GM19467 (cell line): ENCODE results near the gene ZNF804B.
"Not testable (repeated sequence)": the region's sequence is repeated elsewhere in the genome, so short reads cannot be mapped to it uniquely, and the experiment has no call there.

ENCODE experiments used
- ATAC-seq: cut with Tn5 transposase; IDR thresholded peaks from one replicate; pipeline ENCODE4 v1.9.1; 2021; ENCODE audit warnings: mild to moderate bottlenecking, moderate library complexity; ENCODE audit not compliant: unreplicated experiment

Gene ZNF804B

GRCh38 chr7:89073776-89074175 lies 314.3 kb downstream of the ZNF804B start:
- no peak for ATAC-seq

DNA sequence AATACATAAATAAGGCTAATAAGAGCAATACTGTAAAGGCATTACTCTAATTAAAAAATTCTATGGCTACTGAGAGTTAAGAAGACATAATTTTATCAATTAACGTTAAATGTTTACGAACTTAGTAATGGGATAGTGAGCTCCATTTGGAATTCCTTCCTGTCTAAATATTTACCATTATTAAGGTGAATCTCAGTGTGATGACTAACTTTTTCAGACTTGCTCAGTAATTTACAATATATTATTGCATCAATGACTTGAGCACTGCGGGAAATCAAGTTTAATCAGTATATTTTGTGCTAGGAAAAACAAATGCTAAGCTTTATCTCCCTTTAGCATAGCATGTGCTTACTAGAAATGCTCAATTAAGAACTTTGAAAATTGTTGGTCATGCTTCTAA lies 318.5 kb downstream of the ZNF804B start:
- no peak for ATAC-seq

DNA sequence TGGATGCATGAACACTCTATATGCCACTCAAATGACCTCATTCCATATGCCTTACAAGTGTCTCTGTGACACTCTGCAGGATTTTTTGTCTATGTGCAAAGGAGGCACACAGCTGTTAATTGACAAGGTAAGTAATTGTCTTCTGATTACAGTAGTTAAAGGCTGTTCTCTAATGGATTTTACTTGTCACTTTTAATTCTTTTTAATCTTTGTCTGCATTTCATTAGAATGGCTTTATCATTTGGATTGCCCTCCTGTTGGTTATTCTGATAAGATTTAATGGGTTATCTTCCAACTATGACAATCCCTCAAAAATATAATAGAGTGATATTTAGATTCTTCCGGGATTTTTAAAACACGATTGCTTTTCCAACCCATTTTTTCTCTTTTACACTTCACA lies 326.1 kb downstream of the ZNF804B start:
- no peak for ATAC-seq

- ATAC-seq = no peak
Observed at GRCh38 chr7:89091550-89091949, 332.1 kb downstream of the ZNF804B start.

- no peak for ATAC-seq
Observed at GRCh38 chr7:89094269-89094668, 334.8 kb downstream of the ZNF804B start.

DNA sequence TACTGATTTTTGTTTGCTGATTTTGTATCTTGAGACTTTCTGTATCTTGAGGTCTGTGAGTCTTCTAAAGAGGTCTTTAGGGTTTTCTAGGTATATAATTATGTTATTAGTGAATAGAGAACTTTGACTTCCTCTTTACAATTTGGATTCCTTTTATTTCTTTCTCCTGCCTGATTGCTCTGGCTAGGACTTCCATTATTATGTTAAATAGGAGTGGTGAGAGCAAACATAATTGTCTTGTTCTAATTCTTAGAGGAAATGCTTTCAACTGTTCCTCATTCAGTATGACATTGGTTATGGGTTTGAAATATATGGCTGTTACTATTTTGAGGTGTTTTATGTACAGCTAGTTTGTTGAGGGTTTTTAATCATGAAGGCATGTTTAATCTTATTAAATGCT lies 344.1 kb downstream of the ZNF804B start:
- no peak for ATAC-seq

DNA sequence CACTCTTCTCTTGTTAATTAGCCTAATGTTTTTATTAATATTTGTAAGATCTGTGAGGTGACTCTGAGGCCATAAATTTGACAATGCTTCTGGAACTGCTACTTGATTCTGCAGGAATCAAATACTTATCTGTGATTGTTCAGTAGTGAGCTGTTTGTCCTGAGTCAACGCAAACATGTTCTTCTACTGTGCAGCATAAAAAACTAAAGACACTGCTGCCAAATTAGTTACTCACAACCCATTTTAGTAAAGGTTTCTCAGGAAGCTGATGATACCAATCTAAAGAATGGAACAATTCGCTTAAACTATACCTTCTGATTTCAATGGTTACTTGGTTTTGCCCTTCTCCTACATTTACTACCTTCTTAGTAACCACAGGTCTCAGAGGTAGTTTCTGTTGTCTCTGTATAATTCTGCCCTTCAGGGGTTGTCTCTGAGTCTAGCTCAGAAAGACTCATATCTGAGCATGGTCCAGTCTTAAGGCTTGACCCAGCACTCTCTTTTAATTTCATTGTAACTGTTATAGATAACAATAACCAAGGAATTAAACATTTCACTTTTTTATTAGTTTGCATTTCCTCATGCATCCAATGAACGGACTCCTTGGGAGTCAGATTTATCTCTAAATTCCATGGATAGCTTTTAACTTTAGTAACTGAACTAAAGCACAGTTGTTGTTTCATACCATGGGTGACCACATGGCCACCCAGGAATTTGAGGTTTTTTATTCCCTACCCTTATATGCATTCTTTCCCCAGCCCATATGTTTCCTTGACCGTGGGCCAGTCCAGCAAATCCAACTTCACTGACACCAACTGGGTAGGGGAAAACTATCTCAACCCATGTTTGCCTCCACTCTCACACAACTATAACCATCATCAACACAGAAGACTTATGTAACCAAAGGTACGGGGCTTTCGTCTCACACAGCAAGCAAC lies 345.5 kb downstream of the ZNF804B start:
- no peak for ATAC-seq

GRCh38 chr7:89123871-89124270 lies 364.4 kb downstream of the ZNF804B start:
- no peak for ATAC-seq

DNA sequence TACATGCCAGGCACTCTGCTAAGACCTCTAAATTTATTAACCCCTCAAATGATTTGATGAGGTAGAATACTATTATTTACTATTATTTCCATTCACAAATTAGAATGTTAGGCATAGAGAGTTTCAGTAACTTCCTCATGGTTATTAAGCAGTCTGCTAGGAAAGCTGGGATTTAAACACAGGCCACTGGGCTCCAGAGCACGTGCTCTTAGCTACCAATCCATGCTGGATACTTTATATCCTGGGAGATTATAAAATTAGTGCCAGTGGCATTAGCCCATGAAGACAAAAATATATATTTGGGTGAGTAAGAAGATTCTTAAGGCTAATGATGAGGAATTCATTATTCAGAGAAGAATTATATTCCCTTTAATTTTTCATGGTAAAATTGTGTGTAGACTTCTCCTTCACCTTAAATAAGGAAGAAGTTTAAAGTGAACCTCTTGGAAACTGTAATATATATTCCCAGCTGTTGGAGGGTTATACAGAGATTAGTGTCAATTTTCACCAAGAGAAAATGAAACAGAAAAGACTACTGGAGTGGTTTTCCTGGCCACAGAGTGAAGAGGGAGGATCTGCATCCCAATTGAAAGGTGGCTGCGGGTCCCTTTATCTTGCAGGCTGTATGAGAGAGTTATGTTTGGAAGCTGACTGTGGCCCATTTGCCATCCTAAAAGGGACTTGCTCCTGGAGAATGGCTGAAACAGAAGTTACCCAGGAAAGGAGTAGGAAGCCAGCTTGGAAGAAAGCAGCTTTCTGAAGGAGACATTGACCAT lies 370.3 kb downstream of the ZNF804B start:
- no peak for ATAC-seq

DNA sequence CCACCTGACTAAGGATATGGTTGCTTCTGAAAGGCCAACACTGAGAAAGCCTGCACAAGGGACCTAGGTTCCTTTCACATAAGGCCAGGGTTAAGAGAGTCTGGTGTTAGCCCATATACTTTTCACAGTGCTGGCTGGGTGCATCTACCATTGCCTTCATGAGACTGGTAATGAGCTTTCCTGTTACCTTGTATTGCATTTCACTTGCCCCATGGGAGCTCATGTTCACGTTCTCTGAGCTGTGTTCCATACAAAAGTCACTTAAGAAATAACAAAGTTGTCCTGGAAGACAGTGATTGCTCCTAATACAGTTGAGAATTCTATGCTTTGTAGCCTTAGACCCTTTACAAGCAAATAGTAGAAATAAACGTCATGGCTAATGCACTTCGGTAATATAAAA lies 373.9 kb downstream of the ZNF804B start:
- ATAC-seq = no peak

GRCh38 chr7:89133819-89134218 lies 374.3 kb downstream of the ZNF804B start:
- ATAC-seq = no peak

DNA sequence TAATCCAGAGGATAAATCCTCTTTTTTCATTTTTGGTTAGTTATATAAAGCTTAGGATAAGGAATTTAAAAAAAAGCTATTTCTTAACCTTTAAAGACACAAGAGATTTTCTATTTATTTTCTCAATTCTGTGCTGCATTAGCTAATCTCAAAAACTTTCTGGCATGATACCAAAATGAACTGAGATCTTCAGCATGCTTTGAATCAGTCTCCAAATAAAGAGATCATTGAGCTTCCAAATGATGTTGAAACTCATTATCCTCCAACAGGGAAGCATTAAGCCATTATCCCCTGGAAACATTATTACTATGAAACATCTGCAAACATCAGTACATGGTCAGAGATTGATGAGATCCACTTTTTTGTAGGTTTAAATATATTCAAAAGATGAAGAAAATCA lies 386.3 kb downstream of the ZNF804B start:
- ATAC-seq = no peak

DNA sequence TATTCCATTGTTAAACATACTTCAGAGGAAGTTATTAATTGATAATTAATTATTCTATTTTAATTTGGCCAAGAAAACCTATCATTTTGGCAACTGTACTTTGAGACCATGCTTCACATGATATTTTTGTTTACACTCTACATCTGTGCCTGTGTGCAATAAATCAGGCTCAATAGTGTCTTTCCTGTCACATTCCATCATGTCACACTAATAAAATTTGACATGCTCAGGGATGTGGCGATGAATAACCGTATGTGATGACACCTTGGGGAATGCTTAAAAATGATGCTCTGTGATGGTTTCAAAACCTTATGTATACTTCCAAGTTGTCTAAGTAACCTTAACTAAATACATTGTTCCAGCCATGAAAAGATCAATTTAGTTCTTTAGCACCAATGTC lies 400.6 kb downstream of the ZNF804B start:
- ATAC-seq = no peak

DNA sequence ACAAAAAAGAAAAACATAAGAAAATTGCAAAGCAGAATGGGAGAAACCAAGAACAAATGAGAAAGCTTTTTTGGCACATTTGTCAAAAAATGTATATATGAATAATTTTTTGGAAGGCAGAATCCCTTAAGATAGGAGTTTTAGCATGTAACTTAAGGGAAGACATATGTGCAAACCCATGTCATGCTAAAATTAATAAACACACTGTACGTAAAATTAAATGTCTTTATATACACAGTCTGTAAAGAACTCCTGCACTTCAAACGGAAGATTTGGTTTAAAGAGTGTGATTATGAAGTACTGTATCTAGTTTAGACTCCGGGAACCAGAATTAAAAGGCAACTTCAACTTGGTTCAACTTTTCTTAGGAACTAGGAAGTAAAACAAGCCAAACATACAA lies 405.9 kb downstream of the ZNF804B start:
- no peak for ATAC-seq

DNA sequence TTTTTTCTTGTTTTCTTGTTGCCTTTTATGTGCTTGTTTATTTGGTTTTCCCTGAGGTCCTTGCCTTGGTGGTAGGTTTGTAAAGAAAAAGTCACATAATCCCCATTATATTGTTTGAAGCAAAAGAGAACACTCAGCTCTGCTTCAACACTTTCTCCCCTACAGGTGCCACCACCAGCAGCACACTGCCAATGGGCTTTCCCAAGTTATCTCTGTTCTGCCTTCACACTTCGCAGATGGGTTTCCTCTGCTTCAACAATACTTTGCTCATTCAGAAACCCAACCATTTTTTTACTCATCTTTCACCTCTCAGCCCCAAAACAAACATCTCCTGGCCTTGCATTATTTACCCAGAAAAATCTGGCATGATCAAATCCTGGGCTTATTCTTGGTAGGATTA lies 411.1 kb downstream of the ZNF804B start:
- no peak for ATAC-seq

DNA sequence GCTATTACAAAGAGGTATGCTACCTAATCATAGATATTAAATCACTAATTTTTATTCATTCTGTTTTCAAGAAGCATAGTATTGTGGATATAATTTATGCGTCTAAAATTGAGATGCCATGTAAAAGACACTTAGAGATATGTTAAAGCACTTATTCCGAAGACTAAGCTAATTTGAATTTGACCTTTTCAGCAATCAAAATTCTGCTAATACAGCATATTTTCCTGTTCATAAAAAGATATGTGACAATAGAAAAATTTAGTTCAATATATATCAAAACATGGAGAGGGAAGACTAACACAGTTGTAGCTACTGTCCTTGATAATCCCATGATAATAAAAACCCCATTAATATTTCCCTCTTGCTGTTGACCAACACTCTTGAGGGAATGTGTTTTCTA lies 422.6 kb downstream of the ZNF804B start:
- ATAC-seq = no peak

DNA sequence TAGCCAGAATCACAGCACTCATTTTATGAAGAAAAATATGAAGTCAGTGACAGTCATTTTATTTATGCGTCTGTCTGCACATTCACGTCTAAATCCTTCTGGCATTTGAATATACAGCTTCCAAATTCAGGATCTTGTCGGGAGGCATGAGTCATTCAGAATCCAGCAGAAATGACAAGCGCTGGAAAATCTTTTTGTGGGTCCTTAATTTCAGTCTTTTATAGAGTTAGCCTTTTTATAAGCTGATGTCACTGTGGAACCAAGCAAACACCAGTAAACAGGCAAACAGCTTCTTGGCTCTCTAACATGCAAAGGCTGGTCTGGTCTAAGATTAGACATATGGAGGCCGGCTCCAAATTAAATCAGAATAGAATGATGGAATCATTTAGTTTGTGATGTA lies 424.2 kb downstream of the ZNF804B start:
- no peak for ATAC-seq

- ATAC-seq = no peak
Observed at GRCh38 chr7:89200758-89201157, 441.3 kb downstream of the ZNF804B start.

- no peak for ATAC-seq
Observed at GRCh38 chr7:89223900-89224395, 464.4 kb downstream of the ZNF804B start.

DNA sequence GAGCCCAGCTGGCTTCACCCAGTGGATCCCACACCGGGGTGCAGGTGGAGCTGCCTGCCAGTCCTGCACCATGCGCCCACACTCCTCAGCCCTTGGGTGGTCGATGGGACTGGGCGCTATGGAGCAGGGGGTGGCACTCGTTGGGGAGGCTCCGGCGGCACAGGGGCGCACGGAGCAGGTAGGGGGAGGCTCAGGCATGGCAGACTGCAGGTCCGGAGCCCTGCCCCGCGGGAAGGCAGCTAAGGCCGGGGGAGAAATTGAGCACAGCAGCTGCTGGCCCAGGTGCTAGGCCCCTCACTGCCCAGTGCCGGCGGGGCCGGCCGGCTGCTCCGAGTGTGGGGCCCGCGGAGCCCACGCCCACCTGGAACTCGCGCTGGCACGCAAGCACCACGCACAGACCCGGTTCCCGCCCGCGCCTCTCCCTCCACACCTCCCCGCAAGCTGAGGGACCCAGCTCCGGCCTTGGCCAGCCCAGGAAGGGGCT lies 469.2 kb downstream of the ZNF804B start:
- not testable (repeated sequence) for ATAC-seq

DNA sequence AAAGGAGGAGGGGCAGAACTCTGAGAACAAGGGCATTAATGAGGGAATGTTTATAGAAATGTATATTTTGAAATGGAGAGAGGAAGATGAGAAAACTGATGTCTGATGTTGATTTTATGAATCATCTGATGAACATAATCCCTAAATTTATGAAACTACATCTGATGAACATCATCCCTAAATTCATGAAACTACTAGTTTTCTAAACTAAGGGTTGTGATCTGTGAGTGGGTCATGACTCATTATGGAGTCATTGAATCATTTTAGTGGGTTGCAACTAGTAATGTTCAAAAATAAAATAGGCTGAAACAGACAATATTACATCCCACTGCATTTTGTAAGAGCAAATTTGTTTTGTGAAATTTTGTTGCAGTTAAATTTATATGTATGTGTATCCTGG lies 478.7 kb downstream of the ZNF804B start:
- no peak for ATAC-seq

DNA sequence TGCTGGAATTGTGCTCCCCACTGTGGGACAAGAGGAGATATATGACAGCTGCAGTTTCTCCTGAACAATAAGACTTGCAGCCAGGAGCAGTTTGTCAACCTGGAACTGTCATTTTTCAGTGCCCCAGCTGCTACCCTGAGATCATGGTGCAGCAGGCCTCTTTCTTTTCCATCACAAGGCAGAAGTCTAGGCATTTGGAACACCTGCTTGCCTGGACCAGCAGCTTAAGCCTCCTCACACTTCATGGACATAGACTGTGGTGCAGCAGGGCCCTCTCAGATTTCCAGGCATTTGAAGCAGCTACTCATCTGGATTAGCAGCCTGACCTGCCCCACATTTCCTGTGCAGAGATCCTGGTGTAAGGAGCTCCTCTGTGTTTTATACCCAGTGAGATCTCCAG lies 486.7 kb downstream of the ZNF804B start:
- ATAC-seq = no peak
